GM06990 (cell line): Measurements from ENCODE around the gene ARHGAP15.

ENCODE experiments used
- DNase-seq: peaks from one replicate; pipeline ENCODE4 v3.0.0-alpha.2; 2011; ENCODE audit not compliant: insufficient read length; ENCODE audit errors: extremely low read depth
- H3K27me3 ChIP-seq: replicated peaks from 2 replicates; pipeline ENCODE4 v1.6.0; 2011; ENCODE audit warnings: low read length; ENCODE audit not compliant: control insufficient read depth, insufficient read depth
- H3K36me3 ChIP-seq: 2 replicates; pipeline ENCODE4 v1.5.1; 2011; ENCODE audit warnings: low read length; ENCODE audit not compliant: control insufficient read depth, insufficient read depth
- H3K4me3 ChIP-seq: replicated peaks from 2 replicates; pipeline ENCODE4 v1.5.1; 2011; ENCODE audit warnings: low read depth, mild to moderate bottlenecking, control low read depth, low read length
- TF ChIP-seq, protein P1 (sequence below): IDR thresholded peaks from 2 replicates; pipeline ENCODE4 v1.5.1; 2011; ENCODE audit warnings: low read length, control low read depth, mild to moderate bottlenecking, inconsistent platforms; ENCODE audit not compliant: insufficient read depth, poor library complexity, severe bottlenecking

The ARHGAP15 gene

DNA sequence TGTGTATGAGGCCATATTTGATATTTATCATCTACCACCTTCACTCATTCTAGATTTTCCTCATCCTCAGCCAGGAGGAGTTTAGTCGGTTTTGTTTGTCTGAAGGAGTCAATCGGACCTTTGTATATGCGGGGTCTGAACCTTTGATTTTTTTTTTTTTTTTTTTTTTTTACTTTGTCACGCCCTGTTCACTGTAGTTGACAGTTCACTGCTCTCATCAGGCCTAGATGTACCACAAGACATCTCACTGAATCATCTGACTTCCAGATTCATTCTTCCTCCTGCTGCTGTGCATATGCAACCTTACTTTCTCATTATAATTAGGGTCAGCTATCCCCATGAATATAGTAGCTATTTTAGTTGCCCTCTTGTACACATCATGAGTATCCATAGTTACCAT is 133.2 kb downstream of the ARHGAP15 start:
- H3K27me3 ChIP-seq, result no peaks in the 10 kb centered on the region
- DNase-seq, result no peak
- TF ChIP-seq, protein P1, sequence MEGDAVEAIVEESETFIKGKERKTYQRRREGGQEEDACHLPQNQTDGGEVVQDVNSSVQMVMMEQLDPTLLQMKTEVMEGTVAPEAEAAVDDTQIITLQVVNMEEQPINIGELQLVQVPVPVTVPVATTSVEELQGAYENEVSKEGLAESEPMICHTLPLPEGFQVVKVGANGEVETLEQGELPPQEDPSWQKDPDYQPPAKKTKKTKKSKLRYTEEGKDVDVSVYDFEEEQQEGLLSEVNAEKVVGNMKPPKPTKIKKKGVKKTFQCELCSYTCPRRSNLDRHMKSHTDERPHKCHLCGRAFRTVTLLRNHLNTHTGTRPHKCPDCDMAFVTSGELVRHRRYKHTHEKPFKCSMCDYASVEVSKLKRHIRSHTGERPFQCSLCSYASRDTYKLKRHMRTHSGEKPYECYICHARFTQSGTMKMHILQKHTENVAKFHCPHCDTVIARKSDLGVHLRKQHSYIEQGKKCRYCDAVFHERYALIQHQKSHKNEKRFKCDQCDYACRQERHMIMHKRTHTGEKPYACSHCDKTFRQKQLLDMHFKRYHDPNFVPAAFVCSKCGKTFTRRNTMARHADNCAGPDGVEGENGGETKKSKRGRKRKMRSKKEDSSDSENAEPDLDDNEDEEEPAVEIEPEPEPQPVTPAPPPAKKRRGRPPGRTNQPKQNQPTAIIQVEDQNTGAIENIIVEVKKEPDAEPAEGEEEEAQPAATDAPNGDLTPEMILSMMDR, result no peak
- H3K4me3 ChIP-seq, result no peak overlapping the region
- H3K36me3 ChIP-seq, result no peaks in the 10 kb centered on the region; the same call in 1 of the 2 replicates

DNA sequence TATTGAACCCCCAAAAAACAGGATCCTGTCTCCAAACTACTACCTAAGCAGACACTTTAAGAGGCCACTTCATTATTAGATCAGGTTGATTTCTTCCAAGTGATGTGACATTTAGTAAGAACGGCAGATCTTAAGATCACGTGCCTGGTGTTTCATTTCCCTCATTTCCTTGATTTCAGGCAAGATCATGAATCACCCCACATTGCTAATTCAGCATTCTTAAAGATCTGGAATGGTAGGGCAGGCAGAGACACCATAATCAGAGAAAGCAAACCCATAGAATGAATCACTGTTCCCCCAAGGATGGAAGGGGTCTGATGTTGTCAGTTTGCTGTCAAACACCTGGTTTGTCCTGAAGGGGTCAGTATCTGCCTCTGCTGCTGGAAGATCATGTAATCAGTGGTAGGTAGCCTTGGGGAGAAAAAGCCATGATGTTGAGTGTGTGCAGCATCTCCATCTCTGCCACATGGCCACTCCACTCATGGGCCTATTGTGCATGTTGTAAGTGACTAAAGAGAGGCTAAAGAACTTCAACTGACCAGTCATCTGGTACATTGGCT is 133.9 kb downstream of the ARHGAP15 start:
- DNase-seq, result no peak
- no peak overlapping the region for H3K4me3 ChIP-seq
- H3K36me3 ChIP-seq, result no peaks in the 10 kb centered on the region; the same call in 1 of the 2 replicates
- no peaks in the 10 kb centered on the region for H3K27me3 ChIP-seq
- TF ChIP-seq, protein P1, result peak; percentile 16

DNA sequence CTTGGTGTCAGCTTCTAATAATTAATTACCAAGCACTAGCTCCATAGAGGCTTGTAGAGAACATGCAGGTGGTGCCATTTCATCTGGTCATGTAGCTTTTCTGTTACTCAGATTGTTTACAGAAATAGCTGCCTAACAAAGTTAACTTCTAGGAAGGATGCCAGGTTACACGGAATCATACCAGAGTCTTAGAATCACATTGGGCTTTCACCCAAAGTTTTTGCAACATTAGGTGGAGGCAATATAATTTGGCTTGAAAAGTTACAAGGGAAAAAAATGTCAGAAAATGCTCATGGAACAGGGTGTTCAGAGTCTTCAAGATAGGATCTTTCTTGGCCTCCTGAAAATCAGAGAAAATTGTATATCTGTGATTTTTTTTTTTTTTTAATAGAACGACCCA is 135.6 kb downstream of the ARHGAP15 start:
- no peaks in the 10 kb centered on the region for H3K27me3 ChIP-seq
- TF ChIP-seq, protein P1, result no peak
- DNase-seq, result no peak
- H3K36me3 ChIP-seq, result no peaks in the 10 kb centered on the region; the same call in 1 of the 2 replicates
- H3K4me3 ChIP-seq, result no peak overlapping the region

DNA sequence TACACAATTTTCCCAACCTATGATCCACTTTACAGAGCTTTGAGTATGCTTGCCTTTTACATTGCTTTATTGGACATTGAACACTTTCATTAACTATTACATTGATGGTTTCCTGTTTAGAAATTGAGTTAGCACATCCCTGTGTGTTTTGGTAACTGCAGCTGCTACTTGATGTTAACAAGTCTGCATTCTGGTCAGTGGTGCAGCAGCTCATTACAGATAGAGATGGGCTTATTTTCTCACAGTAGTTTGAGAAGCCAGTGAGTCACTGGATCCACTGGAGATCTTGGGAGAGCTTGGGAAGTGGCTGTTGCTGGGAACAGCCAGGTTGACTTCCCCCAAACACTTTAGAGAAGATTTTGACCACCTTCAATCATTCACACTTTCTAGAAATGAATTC is 150.5 kb downstream of the ARHGAP15 start:
- no peak for DNase-seq
- no peaks in the 10 kb centered on the region for H3K27me3 ChIP-seq
- TF ChIP-seq, protein P1, result no peak
- no peaks in the 10 kb centered on the region for H3K36me3 ChIP-seq
- no peak overlapping the region for H3K4me3 ChIP-seq

DNA sequence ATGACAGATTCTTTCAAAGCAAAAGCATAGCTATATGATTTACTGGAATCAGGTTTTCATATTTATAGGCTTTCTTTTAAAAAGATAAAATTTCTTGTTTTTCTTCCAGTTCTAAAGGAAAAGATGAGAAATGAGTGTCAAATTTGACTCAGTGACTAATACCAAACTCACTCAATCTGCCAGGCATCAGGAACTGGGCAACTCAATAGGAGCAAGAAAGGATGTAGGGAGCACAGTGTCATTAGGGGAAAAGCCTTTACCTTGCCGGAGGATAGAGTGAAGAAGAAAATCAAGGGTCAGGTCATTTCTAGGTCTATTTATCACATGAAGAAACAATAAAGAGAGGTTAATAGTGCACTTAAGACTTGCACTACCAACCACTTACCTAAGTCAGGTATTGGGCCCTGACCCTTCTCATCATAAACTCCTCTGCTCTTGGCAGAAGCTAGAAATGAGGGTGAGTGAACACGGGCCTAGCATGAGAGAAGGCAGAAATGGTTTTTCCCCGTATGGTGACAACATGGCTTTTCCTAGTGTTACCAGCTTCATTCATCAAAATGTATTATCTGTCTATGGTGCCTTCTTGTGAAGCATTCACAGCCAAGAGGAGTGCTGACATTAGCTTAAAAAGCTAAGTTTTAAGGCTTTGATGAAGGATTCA is 151.0 kb downstream of the ARHGAP15 start:
- TF ChIP-seq, protein P1, result no peak
- H3K27me3 ChIP-seq, result no peaks in the 10 kb centered on the region
- no peaks in the 10 kb centered on the region for H3K36me3 ChIP-seq
- DNase-seq, result no peak
- H3K4me3 ChIP-seq, result no peak overlapping the region
